ENCODE results near the gene TAS2R16. TPM values are rescaled to one million over a fixed set of nuclear protein-coding genes. Genes with fewer than 3 reads are reported as not detected.

Gene TAS2R16
- total and polyA plus RNA-seq, 2 donors (not counting 1 experiment from before 2014, with no cell fraction given) = not detected

DNA sequence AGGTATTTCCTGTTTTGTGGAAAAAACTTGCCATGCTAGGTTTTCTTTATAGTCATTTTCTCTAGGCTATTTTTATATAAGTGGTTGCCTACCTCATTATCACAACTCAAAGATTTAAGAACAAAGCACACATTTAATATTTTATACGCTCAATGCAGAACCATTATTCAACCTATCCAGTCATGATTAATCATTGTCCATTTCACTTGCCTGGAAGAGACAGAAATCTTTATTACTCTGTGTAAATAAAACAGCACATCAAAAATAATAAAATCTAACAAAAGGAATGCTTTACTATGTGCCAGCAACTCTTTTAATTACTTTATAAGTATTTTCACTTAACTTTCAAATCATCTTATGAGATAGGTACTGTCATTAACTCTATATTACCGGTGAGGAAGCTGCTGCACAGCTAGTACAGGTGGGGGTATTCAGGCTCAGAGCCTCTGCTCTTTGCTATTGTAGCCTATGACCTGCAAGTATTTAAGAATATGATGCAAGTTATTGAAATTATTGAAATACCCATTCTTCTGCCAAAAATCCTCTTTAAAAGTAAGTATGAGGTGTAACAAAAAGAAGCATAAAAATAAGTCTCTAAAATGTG is 16.4 kb upstream of the TAS2R16 start:
- no peaks in the 10 kb centered on the region for H3K9me3 ChIP-seq (ENCODE audit: control insufficient read depth, insufficient read depth, low read depth, low read length)
- no peak overlapping the region for H3K4me2 ChIP-seq (ENCODE audit: extremely low read depth, insufficient read depth, low read length)
- TF ChIP-seq, protein P1, sequence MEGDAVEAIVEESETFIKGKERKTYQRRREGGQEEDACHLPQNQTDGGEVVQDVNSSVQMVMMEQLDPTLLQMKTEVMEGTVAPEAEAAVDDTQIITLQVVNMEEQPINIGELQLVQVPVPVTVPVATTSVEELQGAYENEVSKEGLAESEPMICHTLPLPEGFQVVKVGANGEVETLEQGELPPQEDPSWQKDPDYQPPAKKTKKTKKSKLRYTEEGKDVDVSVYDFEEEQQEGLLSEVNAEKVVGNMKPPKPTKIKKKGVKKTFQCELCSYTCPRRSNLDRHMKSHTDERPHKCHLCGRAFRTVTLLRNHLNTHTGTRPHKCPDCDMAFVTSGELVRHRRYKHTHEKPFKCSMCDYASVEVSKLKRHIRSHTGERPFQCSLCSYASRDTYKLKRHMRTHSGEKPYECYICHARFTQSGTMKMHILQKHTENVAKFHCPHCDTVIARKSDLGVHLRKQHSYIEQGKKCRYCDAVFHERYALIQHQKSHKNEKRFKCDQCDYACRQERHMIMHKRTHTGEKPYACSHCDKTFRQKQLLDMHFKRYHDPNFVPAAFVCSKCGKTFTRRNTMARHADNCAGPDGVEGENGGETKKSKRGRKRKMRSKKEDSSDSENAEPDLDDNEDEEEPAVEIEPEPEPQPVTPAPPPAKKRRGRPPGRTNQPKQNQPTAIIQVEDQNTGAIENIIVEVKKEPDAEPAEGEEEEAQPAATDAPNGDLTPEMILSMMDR (conservative IDR thresholded peaks at IDR 0.05 in 1 of 2, IDR thresholded peaks at IDR 0.05 in 1 of 2; ENCODE audit: low read depth in 1 of 2, low read length in 2 of 2) = no peak
- TF ChIP-seq EZH2 (IDR thresholded peaks at IDR 0.05; ENCODE audit: low read length, missing control alignments) = no peak
- no peaks in the 10 kb centered on the region for H4K20me1 ChIP-seq (ENCODE audit: control insufficient read depth, extremely low read depth, insufficient read depth, low read length)
- H3K36me3 ChIP-seq (ENCODE audit: control insufficient read depth, insufficient read depth, low read length) = no peaks in the 10 kb centered on the region
- no peaks in the 10 kb centered on the region for H3K79me2 ChIP-seq (ENCODE audit: control insufficient read depth, insufficient read depth, low read length)
- no peak overlapping the region for H3K4me3 ChIP-seq (replicated peaks in 1 of 4; ENCODE audit: control extremely low read depth in 1 of 4, insufficient read depth in 1 of 4, low read depth in 3 of 4, low read length in 4 of 4)
- no peak for DNase-seq (ENCODE audit: low read depth in 2 of 2)
- H3K4me1 ChIP-seq (ENCODE audit: control insufficient read depth, extremely low read depth, insufficient read depth, low read length) = no peaks in the 10 kb centered on the region
- H3K27me3 ChIP-seq (ENCODE audit: control insufficient read depth, insufficient read depth, low read length) = no peaks in the 10 kb centered on the region
- H3K27ac ChIP-seq (ENCODE audit: insufficient read depth, low read length) = no peak overlapping the region
- H3K9ac ChIP-seq (ENCODE audit: insufficient read depth, low read length) = no peak overlapping the region
- H2AFZ ChIP-seq (ENCODE audit: low read length) = no peak overlapping the region

DNA sequence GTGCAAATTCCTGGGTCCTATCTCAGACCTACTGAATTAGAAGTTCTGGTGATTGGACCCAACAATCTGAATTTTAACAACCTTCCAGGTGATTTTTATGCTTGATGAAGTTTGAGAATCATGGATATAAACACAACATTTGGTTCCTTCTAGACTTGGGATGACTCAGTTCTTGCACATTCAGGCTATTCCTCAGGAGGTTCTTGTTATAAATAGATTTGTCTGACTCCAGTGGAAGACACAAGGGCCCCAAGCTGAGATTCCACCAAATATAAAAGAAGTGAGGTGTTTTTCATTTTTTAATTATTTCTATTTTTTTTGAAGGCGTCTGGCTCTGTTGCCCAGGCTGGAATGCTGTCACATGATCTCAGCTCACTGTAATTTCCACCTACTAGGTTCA is 9.4 kb upstream of the TAS2R16 start:
- no peaks in the 10 kb centered on the region for H4K20me1 ChIP-seq (ENCODE audit: control insufficient read depth, extremely low read depth, insufficient read depth, low read length)
- no peak overlapping the region for H2AFZ ChIP-seq (ENCODE audit: low read length)
- TF ChIP-seq, protein P1 (conservative IDR thresholded peaks at IDR 0.05 in 1 of 2, IDR thresholded peaks at IDR 0.05 in 1 of 2; ENCODE audit: low read depth in 1 of 2, low read length in 2 of 2) = no peak
- TF ChIP-seq EZH2 (IDR thresholded peaks at IDR 0.05; ENCODE audit: low read length, missing control alignments) = no peak
- H3K4me2 ChIP-seq (ENCODE audit: extremely low read depth, insufficient read depth, low read length) = no peak overlapping the region
- H3K27me3 ChIP-seq (ENCODE audit: control insufficient read depth, insufficient read depth, low read length) = no peaks in the 10 kb centered on the region
- H3K27ac ChIP-seq (ENCODE audit: insufficient read depth, low read length) = no peak overlapping the region
- no peak overlapping the region for H3K9ac ChIP-seq (ENCODE audit: insufficient read depth, low read length)
- H3K4me3 ChIP-seq (replicated peaks in 1 of 4; ENCODE audit: control extremely low read depth in 1 of 4, insufficient read depth in 1 of 4, low read depth in 3 of 4, low read length in 4 of 4) = no peak overlapping the region
- no peaks in the 10 kb centered on the region for H3K36me3 ChIP-seq (ENCODE audit: control insufficient read depth, insufficient read depth, low read length)
- DNase-seq (ENCODE audit: low read depth in 2 of 2) = peak in 1 of 2 donors; percentile 62
- H3K4me1 ChIP-seq (ENCODE audit: control insufficient read depth, extremely low read depth, insufficient read depth, low read length) = no peaks in the 10 kb centered on the region
- H3K79me2 ChIP-seq (ENCODE audit: control insufficient read depth, insufficient read depth, low read length) = no peaks in the 10 kb centered on the region
- no peaks in the 10 kb centered on the region for H3K9me3 ChIP-seq (ENCODE audit: control insufficient read depth, insufficient read depth, low read depth, low read length)

DNA sequence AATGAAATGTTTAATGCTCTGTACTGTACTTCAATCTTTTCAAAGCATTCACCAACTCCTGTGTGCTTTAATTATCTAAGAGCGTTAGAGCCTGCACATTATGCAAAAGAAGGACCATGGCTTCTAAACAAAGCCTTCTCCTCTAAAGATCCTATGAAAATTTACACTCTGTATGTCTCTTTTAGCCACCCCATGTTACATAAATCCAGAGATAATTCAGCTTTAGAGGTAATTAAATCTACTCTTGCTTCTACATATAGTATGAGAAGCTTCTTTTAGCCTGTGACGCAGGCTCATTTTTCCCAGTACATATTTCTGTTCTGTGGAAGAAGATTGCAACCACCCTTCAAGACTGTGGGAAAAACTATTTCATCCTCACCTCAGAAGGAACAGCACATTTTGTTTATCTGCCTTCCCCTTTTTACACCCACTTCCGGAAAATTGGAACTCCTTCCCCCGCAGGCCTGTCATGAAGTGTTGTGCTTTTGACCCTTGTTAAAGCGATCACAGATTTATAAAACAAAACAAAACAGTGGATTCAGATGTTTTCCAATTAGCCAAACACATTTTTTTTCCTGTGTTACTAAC is 8.1 kb upstream of the TAS2R16 start:
- Histone ChIP-seq H3K4me3 (replicated peaks in 1 of 4; ENCODE audit: control extremely low read depth in 1 of 4, insufficient read depth in 1 of 4, low read depth in 3 of 4, low read length in 4 of 4) (no peak overlapping the region), H3K9ac (ENCODE audit: insufficient read depth, low read length) (no peak overlapping the region), H3K9me3 (ENCODE audit: control insufficient read depth, insufficient read depth, low read depth, low read length) (no peaks in the 10 kb centered on the region), H3K36me3 (ENCODE audit: control insufficient read depth, insufficient read depth, low read length) (no peaks in the 10 kb centered on the region), H3K4me1 (ENCODE audit: control insufficient read depth, extremely low read depth, insufficient read depth, low read length) (no peaks in the 10 kb centered on the region), H3K27ac (ENCODE audit: insufficient read depth, low read length) (no peak overlapping the region), H4K20me1 (ENCODE audit: control insufficient read depth, extremely low read depth, insufficient read depth, low read length) (no peaks in the 10 kb centered on the region), H3K79me2 (ENCODE audit: control insufficient read depth, insufficient read depth, low read length) (no peaks in the 10 kb centered on the region), H2AFZ (ENCODE audit: low read length) (no peak overlapping the region), H3K4me2 (ENCODE audit: extremely low read depth, insufficient read depth, low read length) (no peak overlapping the region), H3K27me3 (ENCODE audit: control insufficient read depth, insufficient read depth, low read length) (no peaks in the 10 kb centered on the region)
- TF ChIP-seq EZH2 (IDR thresholded peaks at IDR 0.05; ENCODE audit: low read length, missing control alignments) = no peak
- TF ChIP-seq, protein P1 (conservative IDR thresholded peaks at IDR 0.05 in 1 of 2, IDR thresholded peaks at IDR 0.05 in 1 of 2; ENCODE audit: low read depth in 1 of 2, low read length in 2 of 2) = no peak
- DNase-seq (ENCODE audit: low read depth in 2 of 2) = no peak
